CD4-positive, alpha-beta T cell treated with Interleukin-4 for 4 hours (primary cell): ENCODE measurements around the gene XYLT1.
A peak's percentile ranks its signal among the peaks of the same experiment; 100 is the strongest.

Experiments
- DNase-seq: peaks from one replicate; pipeline ENCODE4 v3.0.0-alpha.2; 2020

The XYLT1 gene

GRCh38 chr16:17215936-17216335 is 254.8 kb downstream of the XYLT1 start:
- DNase-seq: no peak

GRCh38 chr16:17215306-17215705 is 255.5 kb downstream of the XYLT1 start:
- no peak for DNase-seq

- DNase-seq: no peak
Measured at GRCh38 chr16:17213974-17214373, 256.8 kb downstream of the XYLT1 start.

- no peak for DNase-seq
Measured at GRCh38 chr16:17213025-17213424, 257.7 kb downstream of the XYLT1 start.

GRCh38 chr16:17212606-17213005 is 258.2 kb downstream of the XYLT1 start:
- DNase-seq: no peak

DNA sequence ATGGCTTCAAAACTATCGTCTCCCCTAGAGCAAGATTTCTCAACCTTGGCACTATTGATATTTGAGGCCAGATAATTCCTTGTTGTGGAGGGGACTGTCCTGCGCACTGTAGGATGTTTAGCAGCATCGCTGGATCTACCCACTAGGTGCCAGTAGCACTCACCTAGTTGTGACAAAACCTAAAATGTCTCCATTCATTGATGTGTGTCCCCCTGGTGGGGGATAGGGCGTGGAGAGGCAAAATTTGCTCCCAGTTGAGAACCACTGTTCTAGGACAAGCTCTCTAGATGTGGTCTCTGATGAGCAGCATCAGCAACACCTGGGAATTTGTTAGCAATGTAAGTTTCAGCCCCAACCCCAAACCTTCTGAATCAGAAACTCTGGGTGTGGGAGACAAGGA is 259.0 kb downstream of the XYLT1 start:
- peak; percentile 17 for DNase-seq

DNA sequence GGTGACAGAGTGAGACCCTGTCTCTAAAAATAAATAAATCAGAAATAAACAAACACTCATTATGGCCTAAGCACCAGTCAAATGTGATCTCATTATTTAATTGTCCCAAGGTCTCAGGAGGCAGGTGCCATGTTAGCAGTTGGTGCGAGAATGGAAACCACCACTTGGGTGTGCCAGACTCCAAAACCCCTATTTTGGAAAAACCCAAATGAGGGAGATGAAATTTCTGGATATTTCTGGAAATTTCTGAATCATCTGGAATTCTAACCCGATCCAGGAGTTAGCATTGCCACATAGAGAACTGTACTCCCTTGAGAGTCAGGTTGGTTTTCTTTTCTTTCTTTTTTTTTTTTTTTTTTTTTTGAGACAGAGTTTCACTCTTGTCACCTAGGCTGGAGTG is 264.0 kb downstream of the XYLT1 start:
- DNase-seq: no peak

DNA sequence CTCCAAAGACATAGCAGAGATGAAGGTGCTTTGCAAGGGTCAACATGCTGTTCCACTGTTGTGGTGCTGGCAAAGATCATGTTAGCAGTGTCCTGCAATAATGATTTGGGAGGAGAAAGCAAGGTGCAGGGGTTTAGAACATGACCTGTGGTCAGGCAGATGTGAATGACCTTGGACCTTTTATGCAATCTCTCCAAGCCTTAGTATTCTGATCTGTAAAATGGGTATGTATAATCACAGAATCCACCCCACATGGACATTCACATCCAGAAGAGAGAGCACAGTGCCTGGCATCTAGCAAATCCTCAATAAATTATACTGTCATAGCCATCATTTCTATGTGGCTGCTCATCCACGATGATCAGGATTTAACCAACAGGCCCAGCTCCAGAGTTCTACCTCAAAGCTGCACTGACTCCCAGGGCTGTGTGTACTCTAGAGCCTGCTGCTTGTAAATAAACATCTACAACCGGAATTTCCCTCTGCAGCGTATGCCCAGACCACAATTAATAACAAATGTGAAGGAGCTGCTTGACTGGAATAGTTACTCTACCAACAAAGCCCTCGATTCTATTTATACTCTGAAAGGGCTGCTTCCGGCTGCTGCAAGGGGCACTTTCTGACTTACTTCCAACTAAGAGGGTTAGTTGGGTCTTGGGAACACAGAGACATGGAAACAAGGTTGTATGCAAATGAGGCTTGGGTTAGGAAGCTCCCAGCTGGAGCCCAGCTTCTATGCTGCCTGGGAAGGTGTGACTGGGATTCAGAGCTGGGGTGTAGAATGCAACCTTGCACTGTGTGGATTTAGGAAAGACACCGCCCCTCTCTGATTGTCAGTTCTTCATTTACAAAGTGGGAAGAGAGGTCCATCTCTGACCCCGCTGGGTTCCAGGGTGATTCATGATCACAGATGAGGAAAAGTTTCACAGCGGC is 265.2 kb downstream of the XYLT1 start:
- DNase-seq: no peak

DNA sequence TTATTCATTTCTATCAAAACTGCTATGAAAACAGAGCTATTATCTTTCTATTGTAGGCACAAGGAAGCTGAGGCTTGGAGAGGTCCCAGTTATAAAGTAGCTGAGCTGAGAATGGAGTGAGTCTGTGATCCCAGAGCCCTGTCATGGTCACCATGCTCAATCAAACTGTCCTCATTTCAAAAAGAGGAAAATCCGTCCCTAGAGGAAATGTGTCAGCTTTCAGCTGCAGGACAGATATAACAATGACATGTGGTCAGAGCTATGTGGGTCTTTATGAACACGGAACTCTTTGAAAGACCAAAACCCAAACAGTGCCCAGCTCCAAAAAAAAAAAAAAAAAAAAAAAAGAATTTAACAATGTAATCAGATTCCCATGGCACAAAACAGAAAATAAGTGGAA is 266.1 kb downstream of the XYLT1 start:
- no peak for DNase-seq

DNA sequence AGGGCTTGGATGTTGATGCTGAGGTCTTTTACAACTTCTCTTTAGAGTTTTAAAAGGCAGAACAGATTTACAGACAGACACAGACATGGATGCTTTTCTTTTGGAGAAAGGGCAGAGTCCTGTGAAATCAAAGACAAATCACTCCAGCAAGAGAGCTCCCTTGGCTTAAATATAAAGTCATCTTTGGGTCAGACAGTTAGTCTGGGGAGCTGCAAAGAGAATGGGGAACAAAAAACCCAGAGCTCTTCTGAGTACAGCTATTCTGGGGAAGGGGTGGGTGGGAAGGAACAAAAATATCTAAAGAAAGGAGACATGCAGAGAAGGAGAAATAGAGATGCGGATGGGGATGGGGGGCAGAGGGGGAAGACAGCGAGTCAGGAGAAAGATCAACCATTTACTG is 266.6 kb downstream of the XYLT1 start:
- no peak for DNase-seq

DNA sequence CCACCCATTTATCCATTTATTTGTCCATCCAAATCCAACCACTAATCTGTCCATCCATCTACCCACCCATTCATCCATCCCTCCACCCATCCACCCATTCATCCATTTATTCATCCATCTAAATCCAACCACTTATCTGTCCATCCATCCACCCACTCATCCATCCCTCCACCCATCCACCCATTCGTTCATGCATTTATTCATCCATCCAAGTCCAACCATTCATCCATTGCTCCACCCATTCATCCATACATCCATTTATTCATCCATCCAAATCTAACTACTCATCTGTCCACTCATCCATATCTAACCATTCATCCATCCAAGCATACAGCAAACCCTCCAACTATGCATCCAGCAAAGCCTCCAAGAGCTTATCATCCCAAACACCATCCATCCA is 267.3 kb downstream of the XYLT1 start:
- no peak for DNase-seq

- DNase-seq: no peak
Measured at GRCh38 chr16:17199135-17199534, 271.6 kb downstream of the XYLT1 start.

- DNase-seq: no peak
Measured at GRCh38 chr16:17196526-17196925, 274.2 kb downstream of the XYLT1 start.

DNA sequence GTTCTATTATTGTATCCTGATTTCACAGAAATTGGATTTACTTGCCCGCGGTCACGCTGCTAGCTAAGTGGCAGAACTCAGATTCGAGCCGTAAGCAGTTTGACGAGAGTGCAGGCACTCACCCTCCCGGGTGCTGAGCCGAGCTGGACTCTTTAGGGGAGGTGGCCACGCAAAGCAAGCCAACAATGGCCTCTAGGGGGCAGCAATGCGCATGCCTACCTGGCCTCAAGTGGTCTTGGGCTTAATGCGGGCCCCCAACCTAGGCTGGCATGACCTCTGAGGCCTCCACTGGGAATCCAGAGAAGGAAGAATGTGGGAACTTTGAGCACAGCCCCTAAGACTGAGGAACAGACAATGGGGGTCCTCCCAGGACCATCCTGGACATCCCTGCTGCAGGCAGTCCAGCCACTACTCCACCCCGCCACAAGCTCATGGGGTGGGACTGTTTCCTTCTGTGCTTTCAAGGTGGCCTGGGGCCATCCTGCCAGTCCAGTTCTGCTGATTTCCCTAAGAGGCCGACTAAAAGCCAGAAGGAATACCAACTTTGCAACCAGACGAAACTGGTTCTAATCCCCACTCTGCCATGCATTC is 276.5 kb downstream of the XYLT1 start:
- DNase-seq: peak; percentile 42

GRCh38 chr16:17193566-17194100 is 277.1 kb downstream of the XYLT1 start:
- DNase-seq: no peak

DNA sequence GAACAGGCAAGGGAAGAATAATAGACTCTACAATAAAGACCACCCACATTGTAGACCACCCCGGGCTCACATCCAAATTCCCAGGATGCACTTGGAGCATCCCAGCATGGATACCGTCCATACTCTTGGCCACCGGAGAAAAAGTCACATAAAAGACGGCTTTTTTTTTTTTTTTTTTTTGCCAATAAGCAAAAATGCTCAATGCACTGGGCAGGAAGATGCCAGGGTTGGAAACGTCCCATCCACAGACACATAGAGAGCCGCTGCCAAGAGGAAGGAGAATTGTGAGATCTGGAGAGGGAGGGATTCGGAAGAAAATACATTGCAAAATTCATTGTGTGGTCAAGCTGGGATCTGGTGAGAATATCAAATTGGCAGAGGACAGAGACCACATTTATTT is 286.7 kb downstream of the XYLT1 start:
- no peak for DNase-seq

- no peak for DNase-seq
Measured at GRCh38 chr16:17177959-17178905, 292.5 kb downstream of the XYLT1 start.

GRCh38 chr16:17177242-17177958 is 293.4 kb downstream of the XYLT1 start:
- DNase-seq: no peak

DNA sequence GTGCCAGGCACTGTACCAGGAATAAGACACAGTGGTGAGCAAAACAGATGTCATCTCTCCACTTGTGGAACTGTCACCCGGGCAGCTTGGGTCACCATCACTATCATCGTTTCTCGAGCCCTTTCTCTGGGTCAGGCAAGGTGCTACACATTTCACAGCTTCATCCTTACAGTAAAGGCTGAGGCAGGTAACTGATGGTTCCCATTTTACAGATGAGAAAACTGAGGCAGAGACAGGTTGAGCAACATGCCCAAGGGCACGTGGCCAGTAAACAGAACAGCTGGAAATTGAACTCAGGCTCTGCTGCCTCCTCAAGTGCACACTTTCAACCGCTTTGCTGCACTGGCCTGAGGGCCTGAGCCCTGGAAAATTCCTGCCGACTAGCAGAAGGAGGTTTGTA is 294.6 kb downstream of the XYLT1 start:
- DNase-seq: no peak

- peak; percentile 10 for DNase-seq
Measured at GRCh38 chr16:17173281-17173680, 297.5 kb downstream of the XYLT1 start.

DNA sequence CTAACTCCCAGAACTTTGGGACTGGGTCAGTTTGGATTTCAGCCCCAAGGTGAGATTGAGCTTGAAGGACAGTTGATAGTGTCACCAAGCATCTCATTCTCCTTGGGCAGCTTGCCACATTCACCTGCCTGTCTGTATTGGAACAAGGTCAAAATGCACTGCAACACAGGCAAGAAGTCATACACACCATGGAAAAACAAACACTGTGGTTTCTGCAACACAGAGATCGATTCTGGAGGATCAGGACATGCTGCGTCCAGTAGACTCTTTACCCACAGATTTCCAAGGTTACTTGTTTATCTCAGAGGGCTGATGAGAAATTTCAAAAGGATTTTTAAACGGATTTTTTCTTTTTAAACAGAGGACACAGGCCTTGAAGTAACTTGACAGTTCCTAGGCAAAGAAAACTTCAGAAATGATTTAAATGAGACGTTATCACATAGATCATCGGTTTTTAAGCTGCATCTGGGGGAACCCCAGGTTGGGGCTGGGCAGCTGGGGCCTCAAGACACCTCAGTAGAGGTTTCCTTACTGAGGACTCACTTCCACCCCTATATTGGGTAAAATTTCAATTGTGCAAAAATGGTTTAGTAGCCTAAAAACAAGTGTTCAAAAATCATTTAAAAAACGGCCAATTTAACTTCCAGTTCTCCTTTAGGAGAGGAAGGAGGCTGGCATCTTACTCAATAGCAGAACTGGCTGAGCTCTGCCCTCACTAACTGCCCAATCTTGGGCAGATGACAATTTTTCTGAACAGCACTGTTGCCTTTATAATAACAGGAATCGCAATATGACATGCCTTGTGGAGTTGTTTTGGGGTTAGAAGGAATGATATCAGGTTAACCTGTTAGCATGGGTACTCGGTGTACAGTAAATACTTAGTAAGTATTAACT is 299.3 kb downstream of the XYLT1 start:
- DNase-seq: no peak
